GM18951 (cell line): Measurements from ENCODE around the gene NELL2.
"Not testable (repeated sequence)": the region's sequence is repeated elsewhere in the genome, so short reads cannot be mapped to it uniquely, and the experiment has no call there.

Experiments
- POLR2A ChIP-seq: IDR thresholded peaks from 4 replicates; pipeline ENCODE4 v1.6.1; 2011; ENCODE audit warnings: mild to moderate bottlenecking; ENCODE audit not compliant: insufficient read length, insufficient read depth; ENCODE audit errors: extremely low read depth
- in situ Hi-C: fragments of 300-500 bp; cut with MboI; formaldehyde crosslinking; loops from one replicate; pipeline ENCODE4 v1.12.0; 2022; ENCODE audit warnings: low sequenced_read_pairs, mixed read lengths, inconsistent platforms; ENCODE audit not compliant: unreplicated experiment

Gene NELL2

GRCh38 chr12:44875954-44876543, at the start of gene NELL2:
TSS of gene NELL2 (minus strand) at chr12:44876315. CDS start at chr12:44875869, 446 bp downstream.
- no peak for TF ChIP-seq POLR2A
- in situ Hi-C loops = no loop called here

- TF ChIP-seq POLR2A = no peak
- in situ Hi-C loops = no loop called here
These were observed 45.6 kb upstream of the NELL2 start for GRCh38 chr12:44921736-44922135.

GRCh38 chr12:44917141-44917540, 41.0 kb upstream of the NELL2 start:
- TF ChIP-seq POLR2A = no peak
- in situ Hi-C loops = no loop called here

GRCh38 chr12:44915958-44916357, 39.8 kb upstream of the NELL2 start:
- in situ Hi-C loops = no loop called here
- no peak for TF ChIP-seq POLR2A

- in situ Hi-C loops = no loop called here
- no peak for TF ChIP-seq POLR2A
These were observed 28.2 kb upstream of the NELL2 start for GRCh38 chr12:44904321-44904720.

GRCh38 chr12:44898108-44898507, 22.0 kb upstream of the NELL2 start:
- in situ Hi-C loops = not testable (repeated sequence)

- in situ Hi-C loops = no loop called here
These were observed 13.8 kb upstream of the NELL2 start for GRCh38 chr12:44889926-44890325.

GRCh38 chr12:44889162-44889561, 13.0 kb upstream of the NELL2 start:
- in situ Hi-C loops = no loop called here
- no peak for TF ChIP-seq POLR2A

More at GRCh38 chr12:44889926-44890325, 13.8 kb upstream of the NELL2 start:
- TF ChIP-seq POLR2A = no peak

- no peak for TF ChIP-seq POLR2A
- in situ Hi-C loops = no loop called here
These were observed 9.8 kb upstream of the NELL2 start for GRCh38 chr12:44885902-44886301.

GRCh38 chr12:44881197-44881596, 5.1 kb upstream of the NELL2 start:
- no peak for TF ChIP-seq POLR2A
- in situ Hi-C loops = no loop called here

- in situ Hi-C loops = no loop called here
- no peak for TF ChIP-seq POLR2A
These were observed 662 bp upstream of the NELL2 start for GRCh38 chr12:44876544-44877410.

- in situ Hi-C loops = no loop called here
- no peak for TF ChIP-seq POLR2A
These were observed 630 bp downstream of the NELL2 start for GRCh38 chr12:44875417-44875953.

- in situ Hi-C loops = no loop called here
- TF ChIP-seq POLR2A = no peak
These were observed 1.1 kb downstream of the NELL2 start for GRCh38 chr12:44874981-44875416.

- TF ChIP-seq POLR2A = no peak
- in situ Hi-C loops = no loop called here
These were observed 2.2 kb downstream of the NELL2 start for GRCh38 chr12:44873898-44874297.
